ENCODE data around the gene BMPR1B. TPM values are rescaled to one million over a fixed set of nuclear protein-coding genes. Genes with fewer than 3 reads are reported as not detected.

Gene BMPR1B
- total RNA-seq = 1.4 TPM
- long read RNA-seq = 0 reads

- DNase-seq (ENCODE audit: missing footprints) (no peak), ATAC-seq (peak; percentile 31)
- intact Hi-C loops (cut with DNase I) = loop anchor here (2.0 kb wide), 1 partner anchor 45 kb away; no protein-coding TSS in a partner anchor
These were observed at the start of gene BMPR1B for GRCh38 chr4:94757192-94758140. TSS of gene BMPR1B (plus strand) at chr4:94757955. CDS start at chr4:95104425, 346,470 bp downstream.

GRCh38 chr4:94711635-94712034 lies 46.1 kb upstream of the BMPR1B start:
- DNase-seq (ENCODE audit: missing footprints) = no peak
- ATAC-seq = no peak
- intact Hi-C loops (cut with DNase I) = no loop called here

GRCh38 chr4:94714365-94715160 lies 43.2 kb upstream of the BMPR1B start:
- intact Hi-C loops (cut with DNase I) = no loop called here
- ATAC-seq = no peak

GRCh38 chr4:94715726-94716125 lies 42.0 kb upstream of the BMPR1B start:
- no peak for DNase-seq (ENCODE audit: missing footprints)
- no peak for ATAC-seq
- intact Hi-C loops (cut with DNase I) = no loop called here

More at GRCh38 chr4:94714365-94715160, 43.2 kb upstream of the BMPR1B start:
- no peak for DNase-seq (ENCODE audit: missing footprints)

- intact Hi-C loops (cut with DNase I) = no loop called here
- no peak for ATAC-seq
These were observed 36.4 kb upstream of the BMPR1B start for GRCh38 chr4:94721310-94721709.

GRCh38 chr4:94722270-94722669 lies 35.5 kb upstream of the BMPR1B start:
- intact Hi-C loops (cut with DNase I) = no loop called here
- DNase-seq (ENCODE audit: missing footprints) = no peak
- ATAC-seq = no peak

More at GRCh38 chr4:94721310-94721709, 36.4 kb upstream of the BMPR1B start:
- no peak for DNase-seq (ENCODE audit: missing footprints)

GRCh38 chr4:94722748-94723147 lies 35.0 kb upstream of the BMPR1B start:
- ATAC-seq (no peak), DNase-seq (ENCODE audit: missing footprints) (no peak)
- intact Hi-C loops (cut with DNase I) = no loop called here

- ATAC-seq = no peak
- intact Hi-C loops (cut with DNase I) = no loop called here
- no peak for DNase-seq (ENCODE audit: missing footprints)
These were observed 33.6 kb upstream of the BMPR1B start for GRCh38 chr4:94724016-94724790.

GRCh38 chr4:94726524-94727123 lies 31.1 kb upstream of the BMPR1B start:
- no peak for DNase-seq (ENCODE audit: missing footprints)
- intact Hi-C loops (cut with DNase I) = no loop called here

GRCh38 chr4:94728056-94728766 lies 29.5 kb upstream of the BMPR1B start:
- ATAC-seq = no peak
- intact Hi-C loops (cut with DNase I) = no loop called here

More at GRCh38 chr4:94726524-94727123, 31.1 kb upstream of the BMPR1B start:
- ATAC-seq = no peak

GRCh38 chr4:94732358-94732698 lies 25.4 kb upstream of the BMPR1B start:
- intact Hi-C loops (cut with DNase I) = loop anchor here (5.0 kb wide), 1 partner anchor 400 kb away; no protein-coding TSS in a partner anchor
- ATAC-seq (no peak), DNase-seq (ENCODE audit: missing footprints) (no peak)

More at GRCh38 chr4:94728056-94728766, 29.5 kb upstream of the BMPR1B start:
- DNase-seq (ENCODE audit: missing footprints) = no peak

GRCh38 chr4:94739741-94740140 lies 18.0 kb upstream of the BMPR1B start:
- no peak for DNase-seq (ENCODE audit: missing footprints)
- intact Hi-C loops (cut with DNase I) = no loop called here
- ATAC-seq = no peak

- intact Hi-C loops (cut with DNase I) = no loop called here
- ATAC-seq (no peak), DNase-seq (ENCODE audit: missing footprints) (no peak)
These were observed 16.5 kb upstream of the BMPR1B start for GRCh38 chr4:94741304-94741703.

- intact Hi-C loops (cut with DNase I) = no loop called here
- DNase-seq (ENCODE audit: missing footprints) = no peak
- no peak for ATAC-seq
These were observed 13.9 kb upstream of the BMPR1B start for GRCh38 chr4:94743838-94744237.

GRCh38 chr4:94744850-94745249 lies 12.9 kb upstream of the BMPR1B start:
- ATAC-seq (no peak), DNase-seq (ENCODE audit: missing footprints) (no peak)
- intact Hi-C loops (cut with DNase I) = no loop called here

GRCh38 chr4:94746746-94747145 lies 11.0 kb upstream of the BMPR1B start:
- intact Hi-C loops (cut with DNase I) = no loop called here
- no peak for ATAC-seq

GRCh38 chr4:94758141-94758699 lies 465 bp downstream of the BMPR1B start:
- peak; percentile 20 for ATAC-seq
- intact Hi-C loops (cut with DNase I) = no loop called here
- DNase-seq (ENCODE audit: missing footprints) = peak; percentile 59

More at GRCh38 chr4:94746746-94747145, 11.0 kb upstream of the BMPR1B start:
- no peak for DNase-seq (ENCODE audit: missing footprints)

All from Right ventricle myocardium inferior (tissue), 1 donor.